PFSK-1 (cell line): ENCODE data around the gene RBX1.

ENCODE experiments used
- FOXP2 ChIP-seq: optimal IDR thresholded peaks from 2 replicates; pipeline ENCODE3; 2011; ENCODE audit warnings: borderline replicate concordance, control low read depth, inconsistent platforms; ENCODE audit not compliant: insufficient read depth; ENCODE audit errors: extremely low read length, extremely low read depth
- POLR2AphosphoS5 ChIP-seq: IDR thresholded peaks from 2 replicates; pipeline ENCODE4 v1.6.1; 2012; ENCODE audit warnings: low read depth, mild to moderate bottlenecking, control low read depth, low read length, moderate library complexity
- SIN3A ChIP-seq: IDR thresholded peaks from 2 replicates; pipeline ENCODE4 v1.6.1; 2012; ENCODE audit warnings: mild to moderate bottlenecking, low read length, moderate library complexity, borderline replicate concordance; ENCODE audit not compliant: insufficient read depth
- TAF1 ChIP-seq: IDR thresholded peaks from 2 replicates; pipeline ENCODE4 v1.6.1; 2012; ENCODE audit warnings: low read length, control low read depth, borderline replicate concordance; ENCODE audit not compliant: insufficient read depth
- TF ChIP-seq, protein P1 (sequence below), 2 experiments: IDR thresholded peaks; 2 replicates each; pipeline versions ENCODE4 v1.6.1 to v1.8.0; 2011 to 2012; ENCODE audit warnings: low read depth in 2 of 2, low read length in 2 of 2, control low read depth in 1 of 2, inconsistent platforms in 1 of 2, mild to moderate bottlenecking in 1 of 2, moderate library complexity in 1 of 2; ENCODE audit not compliant: insufficient read depth in 1 of 2

- TF ChIP-seq POLR2AphosphoS5 (no peak), TAF1 (no peak), SIN3A (no peak), FOXP2 (no peak)
- TF ChIP-seq, protein P1, sequence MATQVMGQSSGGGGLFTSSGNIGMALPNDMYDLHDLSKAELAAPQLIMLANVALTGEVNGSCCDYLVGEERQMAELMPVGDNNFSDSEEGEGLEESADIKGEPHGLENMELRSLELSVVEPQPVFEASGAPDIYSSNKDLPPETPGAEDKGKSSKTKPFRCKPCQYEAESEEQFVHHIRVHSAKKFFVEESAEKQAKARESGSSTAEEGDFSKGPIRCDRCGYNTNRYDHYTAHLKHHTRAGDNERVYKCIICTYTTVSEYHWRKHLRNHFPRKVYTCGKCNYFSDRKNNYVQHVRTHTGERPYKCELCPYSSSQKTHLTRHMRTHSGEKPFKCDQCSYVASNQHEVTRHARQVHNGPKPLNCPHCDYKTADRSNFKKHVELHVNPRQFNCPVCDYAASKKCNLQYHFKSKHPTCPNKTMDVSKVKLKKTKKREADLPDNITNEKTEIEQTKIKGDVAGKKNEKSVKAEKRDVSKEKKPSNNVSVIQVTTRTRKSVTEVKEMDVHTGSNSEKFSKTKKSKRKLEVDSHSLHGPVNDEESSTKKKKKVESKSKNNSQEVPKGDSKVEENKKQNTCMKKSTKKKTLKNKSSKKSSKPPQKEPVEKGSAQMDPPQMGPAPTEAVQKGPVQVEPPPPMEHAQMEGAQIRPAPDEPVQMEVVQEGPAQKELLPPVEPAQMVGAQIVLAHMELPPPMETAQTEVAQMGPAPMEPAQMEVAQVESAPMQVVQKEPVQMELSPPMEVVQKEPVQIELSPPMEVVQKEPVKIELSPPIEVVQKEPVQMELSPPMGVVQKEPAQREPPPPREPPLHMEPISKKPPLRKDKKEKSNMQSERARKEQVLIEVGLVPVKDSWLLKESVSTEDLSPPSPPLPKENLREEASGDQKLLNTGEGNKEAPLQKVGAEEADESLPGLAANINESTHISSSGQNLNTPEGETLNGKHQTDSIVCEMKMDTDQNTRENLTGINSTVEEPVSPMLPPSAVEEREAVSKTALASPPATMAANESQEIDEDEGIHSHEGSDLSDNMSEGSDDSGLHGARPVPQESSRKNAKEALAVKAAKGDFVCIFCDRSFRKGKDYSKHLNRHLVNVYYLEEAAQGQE (IDR thresholded peaks at IDR 0.05; ENCODE audit: insufficient read depth in 1 of 2, low read depth in 2 of 2, low read length in 2 of 2) = no peak
Observed at GRCh38 chr22:40911772-40912171, 39.4 kb upstream of the RBX1 start.
